DMS114 treated with DMSO at 0.1 percent for 48 hours (cell line): ENCODE measurements around the gene SKP1.
A peak's percentile ranks its signal among the peaks of the same experiment; 100 is the strongest.
"Not testable (repeated sequence)": the region's sequence is repeated elsewhere in the genome, so short reads cannot be mapped to it uniquely, and the experiment has no call there.

Source experiments
- DNase-seq: peaks from one replicate; lab custom pipeline; 2025; ENCODE audit not compliant: unreplicated experiment; lab: John Stamatoyannopoulos, UW

SKP1 gene

GRCh38 chr5:134177369-134178095 lies 782 bp upstream of the SKP1 start:
- DNase-seq = no peak

GRCh38 chr5:134175921-134176510 lies 734 bp downstream of the SKP1 start:
- DNase-seq = no peak

GRCh38 chr5:134174841-134175839 lies 1.6 kb downstream of the SKP1 start:
- no peak for DNase-seq

GRCh38 chr5:134171972-134172371 lies 4.8 kb downstream of the SKP1 start:
- DNase-seq = no peak

- DNase-seq = no peak
Measured at GRCh38 chr5:134162592-134162991, 14.2 kb downstream of the SKP1 start.

DNA sequence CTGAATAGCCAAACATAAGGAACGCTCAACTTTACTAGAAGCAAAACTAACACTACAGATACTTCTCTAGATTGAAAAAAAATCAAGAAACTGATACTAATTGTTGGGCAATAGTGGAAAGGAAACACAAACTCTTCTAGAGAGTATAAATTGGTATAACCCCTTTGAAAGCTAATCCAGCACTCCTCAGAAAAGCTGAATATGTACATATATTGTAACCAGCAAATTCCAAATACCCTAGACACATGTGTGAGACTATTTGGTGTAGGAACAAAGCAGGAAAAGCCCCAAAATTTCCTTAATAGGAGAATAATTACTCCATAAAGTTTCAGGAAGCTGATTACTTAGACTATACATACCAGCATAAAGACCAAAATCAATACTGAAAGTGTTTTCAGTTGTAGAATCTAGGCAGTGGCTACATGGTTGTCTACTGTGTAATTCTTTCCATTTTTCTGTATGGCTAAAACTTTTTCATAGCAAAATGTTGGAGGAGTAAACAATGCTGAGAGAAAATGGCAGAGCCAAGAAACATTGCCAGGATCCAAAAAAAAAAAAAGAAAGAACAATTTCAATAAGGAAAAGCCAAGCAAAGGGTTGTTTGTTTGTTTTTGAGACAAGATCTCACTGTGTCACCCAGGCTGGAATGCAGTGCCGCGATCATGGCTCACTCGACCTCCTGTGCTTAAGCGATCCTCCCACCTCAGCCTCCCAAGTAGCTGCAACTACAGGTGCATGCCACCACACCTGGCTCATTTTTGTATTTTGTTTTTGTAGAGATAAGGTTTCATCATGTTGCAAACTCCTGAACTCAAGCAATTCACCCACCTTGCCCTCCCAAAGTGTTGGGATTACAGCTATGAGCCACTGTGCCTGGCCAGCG lies 15.0 kb downstream of the SKP1 start:
- no peak for DNase-seq

- DNase-seq = no peak
Measured at GRCh38 chr5:134153657-134154056, 23.1 kb downstream of the SKP1 start.

- no peak for DNase-seq
Measured at GRCh38 chr5:134153241-134153640, 23.5 kb downstream of the SKP1 start.

DNA sequence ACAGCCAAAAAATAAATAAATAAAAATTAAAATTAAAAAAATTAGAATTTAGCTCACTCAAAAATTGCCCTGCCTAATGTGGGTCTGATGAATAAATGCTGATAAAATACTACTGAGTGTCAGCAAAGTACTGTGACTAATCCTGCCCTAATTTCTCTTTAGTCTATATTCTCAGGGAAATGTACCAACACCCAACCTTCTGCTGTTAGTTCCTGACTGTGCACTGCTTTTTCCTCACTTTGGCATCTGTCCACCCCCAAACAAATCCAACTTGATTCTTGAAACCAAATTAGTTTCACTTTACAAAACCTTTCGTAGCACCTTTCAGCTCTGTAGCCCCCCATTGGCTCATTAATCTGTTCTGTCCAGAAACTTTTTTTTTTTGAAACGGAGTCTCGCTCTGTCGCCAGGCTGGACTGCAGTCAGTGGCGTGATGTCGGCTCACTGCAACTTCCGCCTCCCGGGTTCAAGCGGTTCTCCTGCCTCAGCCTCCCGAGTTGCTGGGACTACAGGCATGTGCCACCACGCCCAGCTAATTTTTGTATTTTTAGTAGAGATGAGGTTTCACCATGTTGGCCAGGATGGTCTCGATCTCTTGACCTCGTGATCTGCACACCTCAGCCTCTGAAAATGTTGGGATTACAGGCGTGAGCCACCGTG lies 24.4 kb downstream of the SKP1 start:
- not testable (repeated sequence) for DNase-seq

GRCh38 chr5:134151723-134152122 lies 25.0 kb downstream of the SKP1 start:
- DNase-seq = no peak

GRCh38 chr5:134149571-134150303 lies 27.0 kb downstream of the SKP1 start:
- DNase-seq = no peak

DNA sequence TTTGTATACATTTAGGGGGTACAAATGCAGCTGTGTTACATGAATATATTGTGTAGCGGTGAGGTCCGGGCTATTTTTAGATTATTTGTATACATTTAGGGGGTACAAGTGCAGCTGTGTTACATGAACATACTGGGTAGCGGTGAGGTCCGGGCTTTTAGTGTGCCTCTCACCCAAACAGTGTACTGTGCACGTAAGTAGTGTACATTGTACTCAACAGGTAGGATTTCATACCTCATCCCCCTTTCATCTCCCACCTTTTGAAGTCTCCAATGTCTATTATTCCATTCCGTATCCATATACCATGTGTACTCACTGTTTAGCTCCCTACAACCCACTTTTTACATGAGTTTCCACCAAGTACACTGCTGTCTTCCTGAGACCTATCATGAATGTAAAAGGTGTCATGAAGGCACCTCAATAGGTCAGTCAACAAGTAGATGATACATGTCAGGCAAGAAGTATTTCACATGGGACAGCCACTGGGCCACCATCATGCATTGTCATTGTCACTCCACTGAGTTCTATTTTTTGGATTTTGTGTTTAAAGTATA lies 27.7 kb downstream of the SKP1 start:
- DNase-seq = no peak

GRCh38 chr5:134148316-134148715 lies 28.4 kb downstream of the SKP1 start:
- no peak for DNase-seq

DNA sequence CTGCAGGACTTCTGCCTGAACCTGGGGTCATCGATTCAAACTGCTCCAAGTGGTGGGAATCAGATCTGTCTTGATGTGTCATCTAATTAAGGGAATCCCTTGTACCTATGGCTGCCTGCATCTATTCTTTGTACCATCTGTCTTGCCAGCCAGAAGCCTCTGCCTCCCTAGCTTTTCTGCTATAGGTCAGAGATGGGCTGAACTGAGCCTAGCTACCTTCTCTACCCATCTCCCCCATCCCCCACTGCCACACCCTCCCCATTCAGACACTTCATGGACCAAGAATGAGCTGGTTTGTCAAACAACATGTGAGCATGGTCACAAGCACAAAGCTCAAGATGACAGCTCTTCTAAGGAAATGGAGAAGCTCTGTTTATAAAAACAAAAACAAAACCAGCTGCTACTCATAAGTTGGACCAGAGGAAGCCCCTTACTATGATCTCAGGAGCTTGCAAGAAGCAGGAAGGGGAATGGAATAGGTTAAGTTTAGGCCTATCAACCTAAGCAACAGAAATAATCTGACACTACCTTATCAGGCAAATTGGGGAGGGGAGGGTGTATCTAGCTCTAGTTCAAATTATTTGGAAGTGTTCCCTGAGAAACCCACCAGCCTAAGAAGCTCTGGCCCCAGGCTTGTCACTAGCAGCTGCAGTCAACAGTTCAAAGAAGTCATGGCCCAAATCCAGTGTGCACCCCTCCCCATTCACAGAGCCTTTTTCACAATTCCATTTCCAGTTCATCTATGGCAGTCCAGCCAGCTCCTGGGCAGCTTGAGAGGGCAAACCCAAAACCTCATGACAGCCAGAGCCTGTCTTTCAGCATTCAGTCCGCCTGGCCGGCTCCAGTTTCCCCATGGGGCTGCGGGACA lies 29.9 kb downstream of the SKP1 start:
- DNase-seq = no peak

DNA sequence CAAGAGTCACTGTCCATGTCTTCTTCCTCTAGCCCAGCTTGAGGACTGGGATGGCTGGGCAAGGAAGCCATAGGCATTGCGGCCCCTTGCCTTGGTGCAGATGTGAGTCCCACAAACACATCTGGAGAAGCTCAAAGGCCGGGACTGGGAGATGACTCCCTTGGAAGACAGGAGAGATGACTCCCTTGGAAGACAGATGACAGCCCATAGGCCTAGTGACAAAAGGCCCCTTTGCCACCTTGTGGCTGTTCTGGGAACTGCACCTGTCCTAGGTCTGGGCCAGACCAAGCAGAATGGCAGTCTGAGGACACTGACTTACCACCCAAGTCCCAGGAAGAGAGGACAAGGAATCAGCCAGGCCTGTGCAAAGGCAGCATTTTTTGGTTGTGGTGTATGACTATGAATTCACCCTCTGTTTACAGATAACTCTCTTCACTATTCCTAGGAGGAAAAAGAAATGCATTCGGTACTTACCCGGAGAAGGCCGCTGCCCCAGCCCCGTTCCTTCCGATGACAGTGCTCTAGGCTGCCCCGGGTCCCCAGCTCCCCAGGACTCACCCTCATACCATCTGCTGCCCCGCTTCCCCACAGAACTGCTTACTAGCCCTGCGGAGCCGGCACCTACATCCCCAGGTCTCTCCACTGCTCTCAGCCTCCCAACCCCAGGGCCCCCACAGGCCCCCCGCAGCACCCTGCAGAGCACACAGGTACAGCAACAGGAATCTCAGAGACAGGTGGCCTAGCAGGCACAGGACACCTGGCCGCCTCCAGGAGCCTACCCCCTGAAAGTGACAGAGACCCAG lies 30.8 kb downstream of the SKP1 start:
- DNase-seq = peak; percentile 60

DNA sequence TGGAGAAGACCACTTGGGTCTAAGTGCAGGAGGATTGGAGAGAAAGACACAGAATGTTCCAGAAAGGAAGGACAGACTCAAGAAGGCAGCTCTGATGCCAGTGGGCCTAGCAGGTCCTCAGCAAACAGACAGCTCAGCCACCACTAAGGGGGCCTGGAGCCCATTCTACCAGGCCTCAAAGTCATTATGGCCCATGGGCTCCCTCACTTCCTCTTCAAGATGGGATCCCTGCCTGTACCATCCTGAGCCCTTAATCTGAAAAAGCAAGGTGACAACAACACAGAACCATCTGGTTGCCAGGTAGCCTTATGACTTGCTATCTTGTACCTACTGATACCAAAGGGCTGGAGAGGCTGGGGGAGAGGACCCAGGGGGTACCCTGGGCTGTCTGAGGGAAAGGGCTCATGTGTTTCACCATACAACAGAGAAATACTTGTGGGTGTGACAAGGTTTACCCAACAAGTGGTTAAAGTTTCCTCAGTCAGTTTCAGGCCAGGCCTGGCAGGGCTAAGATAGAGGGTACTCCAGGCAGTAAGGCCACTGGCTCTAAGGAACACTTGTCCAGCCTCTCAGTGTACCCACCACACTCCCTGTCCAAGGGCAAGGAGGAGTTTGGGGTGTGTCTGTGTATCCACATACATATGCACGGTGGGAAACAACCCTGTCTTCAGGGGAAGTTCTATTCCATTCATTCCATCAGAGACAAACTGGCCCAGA lies 31.6 kb downstream of the SKP1 start:
- DNase-seq = no peak
